Stimulated activated CD8-positive, alpha-beta memory T cell treated with anti-CD3 and anti-CD28 coated beads, Interleukin-12 subunit alpha, Interleukin-12 subunit beta, amount 100 ng/mL, for 4 hours (primary cell): ENCODE measurements around the gene U2AF2.

ENCODE experiments used
- DNase-seq: peaks from one replicate; pipeline ENCODE4 v3.0.0-alpha.2; 2020; ENCODE audit warnings: low read depth

U2AF2 gene

GRCh38 chr19:55654868-55655647 is at the start of gene U2AF2:
TSS of gene U2AF2 (plus strand) at chr19:55655035. CDS start at chr19:55655105, 70 bp downstream.
- peak; percentile 93 for DNase-seq

GRCh38 chr19:55605207-55605636 is 49.6 kb upstream of the U2AF2 start:
- peak; percentile 97 for DNase-seq

- peak; percentile 48 for DNase-seq
Measured at GRCh38 chr19:55605637-55606470, 49.0 kb upstream of the U2AF2 start, which contains the start of gene ZNF865. TSS of gene ZNF865 (plus strand) at chr19:55605647. CDS start at chr19:55613619, 7,972 bp downstream.

- DNase-seq = no peak
Measured at GRCh38 chr19:55606471-55606787, 48.4 kb upstream of the U2AF2 start.

- no peak for DNase-seq
Measured at GRCh38 chr19:55606817-55607216, 48.0 kb upstream of the U2AF2 start.

GRCh38 chr19:55609326-55609725 is 45.5 kb upstream of the U2AF2 start:
- DNase-seq = no peak

GRCh38 chr19:55611300-55611982 is 43.4 kb upstream of the U2AF2 start:
- no peak for DNase-seq

GRCh38 chr19:55611983-55612645 is 42.7 kb upstream of the U2AF2 start:
- DNase-seq = no peak

GRCh38 chr19:55613396-55613795 is 41.4 kb upstream of the U2AF2 start:
- no peak for DNase-seq

- no peak for DNase-seq
Measured at GRCh38 chr19:55613930-55614710, 40.7 kb upstream of the U2AF2 start.

- no peak for DNase-seq
Measured at GRCh38 chr19:55614711-55615542, 39.9 kb upstream of the U2AF2 start.

GRCh38 chr19:55615543-55616394 is 39.1 kb upstream of the U2AF2 start:
- no peak for DNase-seq

GRCh38 chr19:55616395-55616875 is 38.4 kb upstream of the U2AF2 start:
- no peak for DNase-seq

GRCh38 chr19:55617426-55617825 is 37.4 kb upstream of the U2AF2 start:
- no peak for DNase-seq

- DNase-seq = no peak
Measured at GRCh38 chr19:55618426-55618825, 36.4 kb upstream of the U2AF2 start.

- no peak for DNase-seq
Measured at GRCh38 chr19:55619286-55619685, 35.5 kb upstream of the U2AF2 start.

- no peak for DNase-seq
Measured at GRCh38 chr19:55620410-55621204, 34.2 kb upstream of the U2AF2 start.

GRCh38 chr19:55621205-55621672 is 33.6 kb upstream of the U2AF2 start:
- no peak for DNase-seq
